Large intestine (tissue), 3 donors: ENCODE data around the gene IL12A. TPM values are rescaled to one million over a fixed set of nuclear protein-coding genes. Genes with fewer than 3 reads are reported as not detected.

Source experiments
- DNase-seq, 2 donors: peaks; one replicate each; pipeline versions ENCODE4 v3.0.0 to v3.0.0-alpha.2; 2013
- H3K27ac ChIP-seq: one replicate; pipeline ENCODE4 v1.5.1; 2013; ENCODE audit warnings: low read length
- H3K27me3 ChIP-seq: 2 replicates; pipeline ENCODE4 v1.6.1; 2013; ENCODE audit warnings: low read length; ENCODE audit not compliant: control insufficient read depth, insufficient read depth
- H3K36me3 ChIP-seq: 2 replicates; pipeline ENCODE4 v1.6.1; 2013; ENCODE audit warnings: low read length; ENCODE audit not compliant: control insufficient read depth, insufficient read depth
- H3K4me1 ChIP-seq: one replicate; pipeline ENCODE4 v1.6.1; 2013; ENCODE audit warnings: low read length; ENCODE audit not compliant: control insufficient read depth, insufficient read depth
- H3K4me3 ChIP-seq: one replicate; pipeline ENCODE4 v1.5.1; 2013; ENCODE audit warnings: low read length
- H3K9me3 ChIP-seq: one replicate; pipeline ENCODE4 v1.6.1; 2013; ENCODE audit warnings: mild to moderate bottlenecking, low read depth, low read length, moderate library complexity; ENCODE audit not compliant: control insufficient read depth
- WGBS: methylation state at CpG from one replicate; pipeline ENCODE4 v1.1.5; 2013; ENCODE audit warnings: low lambda C conversion rate; ENCODE audit not compliant: insufficient coverage; 5-methylcytosine and 5-hydroxymethylcytosine counted together
- polyA plus RNA-seq: library from polyadenylated mRNA; unstranded; fragments of 120-200 nt; gene quantifications from one replicate; pipeline ENCODE4 v1.2.1, GENCODE V29; 2013

The IL12A gene
- polyA plus RNA-seq, 1 donor, result 2.8 TPM

- no peaks in the 10 kb centered on the region for H3K4me1 ChIP-seq
- no peaks in the 10 kb centered on the region for H3K36me3 ChIP-seq
- H3K9me3 ChIP-seq, result no peaks in the 10 kb centered on the region
- no peak overlapping the region for H3K27ac ChIP-seq
- 100% methylated on average over 1 of the region's 11 CpGs for WGBS
- H3K4me3 ChIP-seq, result no peak overlapping the region
- DNase-seq, result no peak
- H3K27me3 ChIP-seq, result no peaks in the 10 kb centered on the region
Measured at GRCh38 chr3:159960188-159961148, 28.2 kb upstream of the IL12A start.

DNA sequence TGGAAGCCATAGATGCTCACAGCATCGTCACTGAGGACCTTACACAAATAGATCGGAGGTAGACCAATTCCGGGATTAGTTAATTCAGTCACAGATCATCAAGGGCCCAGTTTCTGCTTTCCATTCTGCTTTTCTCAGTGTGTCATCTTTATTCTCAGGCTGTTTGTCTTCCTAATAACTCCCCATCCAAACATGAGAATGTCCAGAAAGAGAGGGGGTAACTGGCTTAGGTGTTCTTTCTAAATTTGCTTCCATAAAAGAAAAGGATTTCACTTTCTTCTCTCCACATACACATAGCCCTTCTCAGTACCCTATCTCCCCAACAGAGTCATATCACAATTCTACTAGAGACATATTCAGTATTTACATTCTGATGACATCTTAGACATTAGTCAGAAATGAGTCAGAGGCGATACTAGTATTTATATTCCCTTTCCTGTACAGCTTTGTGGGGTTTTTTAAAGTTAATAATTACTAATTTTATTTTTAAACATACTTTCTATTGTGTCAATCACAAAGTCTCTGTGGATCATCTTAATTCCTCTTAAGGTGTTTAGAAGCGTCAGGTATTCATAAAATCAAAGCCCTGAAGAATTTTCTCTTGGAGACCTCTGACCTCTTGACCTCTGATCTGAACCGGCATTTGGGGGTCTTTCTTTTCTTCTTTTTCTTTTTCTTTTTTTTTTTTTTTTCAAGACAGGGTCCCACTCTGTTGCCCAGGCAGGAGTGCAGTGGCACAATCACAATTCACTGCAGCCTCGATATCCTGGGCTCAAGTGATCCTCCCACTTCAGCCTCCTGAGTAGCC is 24.3 kb upstream of the IL12A start:
- WGBS, result 94% methylated on average over 2 of the region's 7 CpGs
- no peak overlapping the region for H3K4me3 ChIP-seq
- DNase-seq, result peak in 1 of 2 donors; percentile 42
- H3K4me1 ChIP-seq, result no peaks in the 10 kb centered on the region
- H3K36me3 ChIP-seq, result no peaks in the 10 kb centered on the region
- no peak overlapping the region for H3K27ac ChIP-seq
- no peaks in the 10 kb centered on the region for H3K9me3 ChIP-seq
- H3K27me3 ChIP-seq, result no peaks in the 10 kb centered on the region

- no peaks in the 10 kb centered on the region for H3K36me3 ChIP-seq
- no CpG with 5 or more reads among the region's 7 CpGs for WGBS
Measured at GRCh38 chr3:159971311-159971710, 17.3 kb upstream of the IL12A start.

GRCh38 chr3:159977295-159977694 is 11.3 kb upstream of the IL12A start:
- H3K27me3 ChIP-seq, result no peaks in the 10 kb centered on the region
- H3K4me3 ChIP-seq, result no peak overlapping the region
- WGBS, result 57% methylated on average over 2 of the region's 6 CpGs
- peak overlapping the region; percentile 84 for H3K27ac ChIP-seq
- H3K9me3 ChIP-seq, result no peaks in the 10 kb centered on the region
- H3K4me1 ChIP-seq, result peaks cover 11% of the 10 kb centered on the region
- peak; percentile 78 to 91 for DNase-seq
- H3K36me3 ChIP-seq, result no peaks in the 10 kb centered on the region

More at GRCh38 chr3:159971311-159971710, 17.3 kb upstream of the IL12A start:
- Histone ChIP-seq H3K4me3 (no peak overlapping the region), H3K4me1 (no peaks in the 10 kb centered on the region), H3K9me3 (no peaks in the 10 kb centered on the region), H3K27me3 (no peaks in the 10 kb centered on the region), H3K27ac (no peak overlapping the region)
- DNase-seq, result no peak

DNA sequence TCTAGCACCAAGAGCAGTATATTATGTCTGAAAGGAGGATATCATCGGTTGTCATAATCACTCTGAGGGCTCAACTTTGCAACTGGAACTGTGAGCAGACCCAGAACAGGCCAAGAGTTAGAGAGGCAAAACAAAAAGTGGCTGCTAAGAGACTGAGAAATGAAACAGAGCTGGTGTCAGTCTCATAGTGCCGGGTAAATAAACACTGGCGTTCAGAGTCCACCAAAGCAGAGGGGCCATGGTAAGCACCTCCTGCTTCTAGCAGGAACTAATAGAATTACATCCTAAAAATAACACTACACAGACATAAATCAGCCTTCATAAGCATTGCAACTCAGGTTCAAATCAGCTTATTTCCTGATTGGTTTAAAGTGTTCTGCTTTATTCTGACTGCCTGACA is 10.3 kb upstream of the IL12A start:
- peak; percentile 76 to 92 for DNase-seq
- peak overlapping the region; percentile 84 for H3K27ac ChIP-seq

DNA sequence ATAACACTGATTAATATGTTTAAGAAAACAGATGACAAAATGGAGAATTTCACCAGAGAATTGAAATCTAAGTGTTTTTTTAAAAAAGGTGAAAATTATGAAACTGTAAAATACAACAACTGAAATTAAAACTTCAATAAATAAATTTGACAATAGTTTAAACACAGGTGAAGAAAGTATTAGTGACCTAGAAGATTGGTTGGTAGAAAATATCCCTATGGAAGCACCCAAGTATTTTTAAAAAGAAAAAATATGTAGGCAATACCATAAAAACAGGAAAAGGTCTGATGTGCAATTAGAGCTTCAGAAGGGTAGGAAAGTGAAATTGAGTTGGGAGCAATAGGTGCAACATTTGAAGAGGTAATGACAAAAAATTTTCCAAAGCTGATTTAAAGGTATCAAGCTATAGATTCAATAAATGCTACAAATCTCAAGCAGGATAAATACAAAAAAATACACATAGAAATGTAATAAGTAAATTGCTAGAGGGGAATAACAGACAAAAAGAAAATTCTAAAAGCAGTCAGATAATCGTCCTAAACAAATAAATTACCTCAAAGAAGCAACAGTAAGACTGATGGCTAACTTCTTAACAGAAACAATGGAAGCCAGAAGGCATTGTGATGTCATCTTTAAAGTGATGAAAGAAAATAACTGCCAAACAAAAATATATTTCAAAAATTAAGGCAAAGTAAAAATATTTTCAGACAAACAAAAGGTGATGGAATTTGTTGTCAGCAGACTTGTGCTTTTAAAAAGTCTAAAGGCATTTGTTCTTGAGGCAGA is 9.5 kb upstream of the IL12A start:
- no peak for DNase-seq
- 100% methylated on average over 1 of the region's 1 CpG for WGBS
- Histone ChIP-seq H3K27me3 (no peaks in the 10 kb centered on the region), H3K27ac (peak overlapping the region; percentile 84), H3K36me3 (no peaks in the 10 kb centered on the region), H3K4me3 (no peak overlapping the region), H3K4me1 (peaks cover 11% of the 10 kb centered on the region), H3K9me3 (no peaks in the 10 kb centered on the region)

More for the DNA sequence above, 10.3 kb upstream of the IL12A start:
- 0% methylated on average over 2 of the region's 3 CpGs for whole genome bisulfite sequencing
- Histone ChIP-seq H3K27me3 (no peaks in the 10 kb centered on the region), H3K4me1 (peaks cover 11% of the 10 kb centered on the region), H3K4me3 (no peak overlapping the region), H3K9me3 (no peaks in the 10 kb centered on the region), H3K36me3 (no peaks in the 10 kb centered on the region)

DNA sequence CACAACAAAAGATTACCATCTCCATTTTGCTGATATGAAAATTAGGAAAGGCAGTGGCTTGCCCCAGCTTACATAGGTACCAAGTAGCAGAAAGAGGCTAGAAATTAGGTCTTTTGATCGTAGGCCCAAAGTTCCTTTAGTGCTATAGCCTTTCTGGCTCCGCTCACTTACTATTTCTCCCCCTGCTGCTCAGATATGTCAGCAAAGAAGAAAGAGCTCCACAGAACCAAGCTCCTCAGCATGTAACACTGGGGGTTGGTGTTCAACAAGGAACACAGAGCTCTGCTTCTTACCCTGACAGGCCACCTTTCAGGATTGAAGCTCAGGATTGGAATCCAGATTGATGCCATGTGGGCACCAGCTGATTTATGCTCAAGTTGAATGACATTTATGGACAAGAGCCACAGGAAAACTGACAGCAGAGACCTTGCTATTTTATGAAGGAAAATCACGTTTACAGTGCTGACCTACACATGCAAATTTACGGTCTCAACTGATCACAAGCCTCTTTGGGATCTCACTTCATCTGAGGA is 6.1 kb upstream of the IL12A start:
- no peak overlapping the region for H3K4me3 ChIP-seq
- no peak for DNase-seq
- WGBS, result no CpG with 5 or more reads among the region's 4 CpGs
- H3K4me1 ChIP-seq, result peaks cover 6% of the 10 kb centered on the region
- H3K36me3 ChIP-seq, result no peaks in the 10 kb centered on the region
- no peaks in the 10 kb centered on the region for H3K9me3 ChIP-seq
- H3K27ac ChIP-seq, result no peak overlapping the region
- no peaks in the 10 kb centered on the region for H3K27me3 ChIP-seq

- H3K27ac ChIP-seq, result no peak overlapping the region
- peaks cover 4% of the 10 kb centered on the region for H3K4me1 ChIP-seq
- H3K36me3 ChIP-seq, result no peaks in the 10 kb centered on the region
- no peaks in the 10 kb centered on the region for H3K9me3 ChIP-seq
- no peaks in the 10 kb centered on the region for H3K27me3 ChIP-seq
- DNase-seq, result no peak
- no CpG with 5 or more reads among the region's 5 CpGs for WGBS
- no peak overlapping the region for H3K4me3 ChIP-seq
Measured at GRCh38 chr3:159987291-159987711, 1.3 kb upstream of the IL12A start.

GRCh38 chr3:159989973-159990846 is 1.6 kb downstream of the IL12A start:
- H3K36me3 ChIP-seq, result peaks cover 5% of the 10 kb centered on the region
- no peak overlapping the region for H3K27ac ChIP-seq
- no peaks in the 10 kb centered on the region for H3K9me3 ChIP-seq
- WGBS, result no CpG with 5 or more reads among the region's 5 CpGs
- no peaks in the 10 kb centered on the region for H3K27me3 ChIP-seq
- H3K4me3 ChIP-seq, result no peak overlapping the region
- no peak for DNase-seq
- H3K4me1 ChIP-seq, result peaks cover 11% of the 10 kb centered on the region
